SKM-1 (cell line): ENCODE results near the gene STARD7.

ENCODE experiments used
- DNase-seq: peaks from one replicate; lab custom pipeline; 2025; ENCODE audit not compliant: unreplicated experiment; lab: John Stamatoyannopoulos, UW

Gene STARD7

GRCh38 chr2:96208143-96209010 lies at the start of gene STARD7:
STARD7 (minus strand) TSS chr2:96208827; CDS start chr2:96208434, 393 bp downstream.
- peak; percentile 87 for DNase-seq

GRCh38 chr2:96257744-96258143 lies 49.1 kb upstream of the STARD7 start:
- peak; percentile 54 for DNase-seq

GRCh38 chr2:96256611-96257113 lies 48.0 kb upstream of the STARD7 start:
- DNase-seq = peak; percentile 34

- no peak for DNase-seq
These were observed 45.9 kb upstream of the STARD7 start for GRCh38 chr2:96254571-96254970.

- DNase-seq = no peak
These were observed 44.4 kb upstream of the STARD7 start for GRCh38 chr2:96253006-96253405.

GRCh38 chr2:96252526-96252925 lies 43.9 kb upstream of the STARD7 start:
- DNase-seq = no peak

GRCh38 chr2:96251721-96252292 lies 43.2 kb upstream of the STARD7 start:
- DNase-seq = no peak

GRCh38 chr2:96250188-96250587 lies 41.6 kb upstream of the STARD7 start:
- DNase-seq = no peak

GRCh38 chr2:96249654-96250053 lies 41.0 kb upstream of the STARD7 start:
- DNase-seq = no peak

- DNase-seq = no peak
These were observed 40.0 kb upstream of the STARD7 start for GRCh38 chr2:96248624-96249023.

- no peak for DNase-seq
These were observed 39.3 kb upstream of the STARD7 start for GRCh38 chr2:96247896-96248295.

GRCh38 chr2:96247009-96247408 lies 38.4 kb upstream of the STARD7 start:
- no peak for DNase-seq

GRCh38 chr2:96245609-96246390 lies 37.2 kb upstream of the STARD7 start:
- DNase-seq = peak; percentile 81

GRCh38 chr2:96243843-96244242 lies 35.2 kb upstream of the STARD7 start:
- DNase-seq = no peak

- DNase-seq = peak; percentile 77
These were observed 33.4 kb upstream of the STARD7 start for GRCh38 chr2:96241900-96242611.

GRCh38 chr2:96241227-96241626 lies 32.6 kb upstream of the STARD7 start:
- no peak for DNase-seq

GRCh38 chr2:96240341-96241038 lies 31.9 kb upstream of the STARD7 start:
- no peak for DNase-seq

- DNase-seq = no peak
These were observed 31.2 kb upstream of the STARD7 start for GRCh38 chr2:96239745-96240264.

GRCh38 chr2:96239091-96239490 lies 30.5 kb upstream of the STARD7 start:
- DNase-seq = no peak

- DNase-seq = no peak
These were observed 29.6 kb upstream of the STARD7 start for GRCh38 chr2:96238266-96238665.
